Panc1 (cell line): ENCODE results near the gene HERC5. TPM values are rescaled to one million over a fixed set of nuclear protein-coding genes. Genes with fewer than 3 reads are reported as not detected.

ENCODE experiments used
- ATAC-seq: fragments of 200-7000 bp; cut with Tn5 transposase; 2 replicates; pipeline ENCODE4 v1.9.1; 2020; ENCODE audit warnings: mild to moderate bottlenecking, moderate library complexity
- BruUV-seq: library from RNA; stranded (reverse); fragments of 400-500 nt; replicated peaks from 2 replicates; lab custom pipeline; 2021; lab: Mats Ljungman, UMichigan
- CTCF ChIA-PET: fragments of 300-600 bp; sonication (Branson Sonifier 250); formaldehyde crosslinking; loops from one replicate; lab custom pipeline; 2022; ENCODE audit warnings: antibody characterized with exemption; lab: Charles Lee
- POLR2A ChIA-PET: fragments of 300-600 bp; sonication (Branson Sonifier 250); formaldehyde crosslinking; loops from one replicate; lab custom pipeline; 2022; ENCODE audit warnings: antibody characterized with exemption; lab: Charles Lee
- DNase-seq: peaks from one replicate; pipeline ENCODE4 v3.0.0-alpha.2; 2010; ENCODE audit warnings: low read depth, low spot score
- H3K27ac ChIP-seq: 2 replicates; pipeline ENCODE4 v1.5.1; 2011; ENCODE audit warnings: mild to moderate bottlenecking, low read length, inconsistent platforms
- H3K27me3 ChIP-seq: fragments of 200-500 bp; sonication (Bioruptor generic); 2 replicates; pipeline ENCODE4 v1.6.0; 2014; ENCODE audit warnings: low read length, inconsistent platforms; ENCODE audit not compliant: control insufficient read depth, insufficient read depth
- H3K36me3 ChIP-seq: fragments of 200-500 bp; sonication (Bioruptor generic); 2 replicates; pipeline ENCODE4 v1.5.1; 2014; ENCODE audit warnings: inconsistent platforms, mild to moderate bottlenecking, low read length, moderate library complexity; ENCODE audit not compliant: control insufficient read depth, insufficient read depth
- H3K4me1 ChIP-seq: 2 replicates; pipeline ENCODE4 v1.5.1; 2011; ENCODE audit warnings: inconsistent platforms, mild to moderate bottlenecking, low read length, moderate library complexity; ENCODE audit not compliant: control insufficient read depth, insufficient read depth
- H3K4me3 ChIP-seq, 2 experiments: 2 replicates each; pipeline ENCODE4 v1.5.1; 2011 to 2012; ENCODE audit warnings: low read depth in 2 of 2, low read length in 2 of 2, mild to moderate bottlenecking in 2 of 2, inconsistent platforms in 1 of 2, moderate library complexity in 1 of 2
- H3K9me3 ChIP-seq: fragments of 200-500 bp; sonication (Bioruptor generic); 2 replicates; pipeline ENCODE4 v1.5.1; 2014; ENCODE audit warnings: low read depth, mild to moderate bottlenecking, inconsistent platforms, low read length, moderate library complexity; ENCODE audit not compliant: control insufficient read depth, insufficient read depth
- CTCF ChIP-seq: fragments of 450-650 bp; IDR thresholded peaks from 2 replicates; pipeline ENCODE4 v1.5.1; 2017; ENCODE audit warnings: mild to moderate bottlenecking
- POLR2AphosphoS5 ChIP-seq: IDR thresholded peaks from 2 replicates; pipeline ENCODE4 v1.6.1; 2012; ENCODE audit warnings: mild to moderate bottlenecking, low read depth, low read length, moderate library complexity
- REST ChIP-seq, 2 experiments: IDR thresholded peaks; 2 replicates each; pipeline ENCODE4 v1.6.1; 2011 to 2012; ENCODE audit warnings: low read depth in 2 of 2, control low read depth in 1 of 2, low read length in 1 of 2, mild to moderate bottlenecking in 1 of 2, moderate library complexity in 1 of 2; ENCODE audit not compliant: insufficient read depth in 1 of 2
- SIN3A ChIP-seq: IDR thresholded peaks from 2 replicates; pipeline ENCODE4 v1.6.1; 2012; ENCODE audit warnings: low read depth, mild to moderate bottlenecking, low read length, moderate library complexity, borderline replicate concordance; ENCODE audit not compliant: insufficient read depth
- TCF7L2 ChIP-seq: IDR thresholded peaks from 2 replicates; pipeline ENCODE4 v1.6.1; 2011; ENCODE audit warnings: mild to moderate bottlenecking, low read depth, low read length, inconsistent platforms
- in situ Hi-C: cut with HindIII; loops from 2 replicates; pipeline ENCODE4 v1.10.0; 2016; ENCODE audit warnings: low sequenced_read_pairs, low pct_unique_long_range_greater_than_20kb
- intact Hi-C: fragments of 100-400 bp; cut with micrococcal nuclease; formaldehyde crosslinking; loops from one replicate; pipeline ENCODE4 v1.10.0; 2022; ENCODE audit not compliant: unreplicated experiment
- total RNA-seq: library from RNA; stranded (reverse); gene quantifications from one replicate; pipeline ENCODE4 v1.2.1, GENCODE V29; 2021; ENCODE audit not compliant: unreplicated experiment

The HERC5 gene
- total RNA-seq, 1 experiment from 2014 or later, result 6.7 TPM

GRCh38 chr4:88413801-88414200 lies 43.1 kb upstream of the HERC5 start:
- Histone ChIP-seq H3K4me1 (no peaks in the 10 kb centered on the region), H3K27me3 (no peaks in the 10 kb centered on the region), H3K27ac (no peak overlapping the region), H3K9me3 (no peaks in the 10 kb centered on the region), H3K4me3 (no peak overlapping the region), H3K36me3 (no peaks in the 10 kb centered on the region)
- POLR2A ChIA-PET, result no interaction called here
- DNase-seq, result no peak
- TF ChIP-seq REST (IDR thresholded peaks at IDR 0.05; ENCODE audit: insufficient read depth in 1 of 2, low read depth in 2 of 2, low read length in 1 of 2) (no peak), CTCF (no peak), SIN3A (no peak), POLR2AphosphoS5 (no peak), TCF7L2 (no peak)
- intact Hi-C loops, result no loop called here
- no TSS peak for BruUV-seq
- CTCF ChIA-PET, result no interaction called here
- in situ Hi-C loops, result no loop called here
- ATAC-seq, result no peak

- ATAC-seq, result no peak
Observed at GRCh38 chr4:88414755-88415154, 42.2 kb upstream of the HERC5 start.

More at GRCh38 chr4:88414755-88415154, 42.2 kb upstream of the HERC5 start:
- CTCF ChIA-PET, result no interaction called here
- H3K9me3 ChIP-seq, result no peaks in the 10 kb centered on the region
- TF ChIP-seq CTCF (no peak), POLR2AphosphoS5 (no peak), REST (IDR thresholded peaks at IDR 0.05; ENCODE audit: insufficient read depth in 1 of 2, low read depth in 2 of 2, low read length in 1 of 2) (no peak), TCF7L2 (no peak), SIN3A (no peak)
- no peak for DNase-seq
- POLR2A ChIA-PET, result no interaction called here
- BruUV-seq, result no TSS peak
- intact Hi-C loops, result no loop called here
- H3K4me1 ChIP-seq, result no peaks in the 10 kb centered on the region
- in situ Hi-C loops, result no loop called here
- no peaks in the 10 kb centered on the region for H3K36me3 ChIP-seq
- H3K4me3 ChIP-seq, result no peak overlapping the region
- H3K27ac ChIP-seq, result no peak overlapping the region
- no peaks in the 10 kb centered on the region for H3K27me3 ChIP-seq
